K562 (cell line): ENCODE results near the gene SH3TC2. TPM values are rescaled to one million over a fixed set of nuclear protein-coding genes. Genes with fewer than 3 reads are reported as not detected.

Experiments used
- ATAC-seq: fragments of 200-7000 bp; cut with Tn5 transposase; 3 replicates; pipeline ENCODE4 v1.9.1; 2020; ENCODE audit warnings: moderate library complexity
- BruUV-seq: library from RNA; stranded (reverse); fragments of 400-500 nt; replicated peaks from 2 replicates; lab custom pipeline; 2021; lab: Mats Ljungman, UMichigan
- CTCF ChIA-PET: fragments of 300-600 bp; formaldehyde crosslinking; extraction: SDS; loops from one replicate; lab custom pipeline; 2021; ENCODE audit warnings: low intra/inter-chr PET ratio; lab: Yijun Ruan, JAX
- POLR2A ChIA-PET: fragments of 300-600, 350-650 bp; sonication (Branson Sonifier 250); formaldehyde crosslinking; extraction: SDS; loops from one replicate; lab custom pipeline; 2021; ENCODE audit warnings: antibody characterized with exemption, inconsistent platforms; lab: Yijun Ruan, JAX
- DNase-seq, 4 experiments: peaks; one replicate each; pipeline versions ENCODE4 v3.0.0 to v3.0.0-alpha.2; 2011 to 2018; ENCODE audit warnings: low spot score in 3 of 4, mixed read lengths in 3 of 4; ENCODE audit errors: extremely low read depth in 1 of 4
- FAIRE-seq: peaks from 2 replicates; lab custom pipeline; 2011; peaks lifted over from hg19 to GRCh38; lab: Jason Lieb, UNC
- H2AFZ ChIP-seq: 2 replicates; pipeline ENCODE4 v1.6.0; 2011; ENCODE audit warnings: low read depth, low read length, control low read depth, inconsistent platforms
- H3K27ac ChIP-seq: fragments of 200-600 bp; 3 replicates; pipeline ENCODE4 v1.8.0; 2011; ENCODE audit warnings: low read depth, mild to moderate bottlenecking, control low read depth, inconsistent platforms, low read length, moderate library complexity, mixed read lengths; ENCODE audit errors: extremely low read depth
- H3K27me3 ChIP-seq, 2 experiments: fragments of 300-600 bp in 1 of 2; 2 replicates in 1 of 2; 3 replicates in 1 of 2; pipeline versions ENCODE4 v1.6.0 to v1.8.0; 2011; ENCODE audit warnings: inconsistent platforms in 2 of 2, low read length in 2 of 2, mild to moderate bottlenecking in 1 of 2, mixed read lengths in 1 of 2, moderate library complexity in 1 of 2; ENCODE audit not compliant: control insufficient read depth in 2 of 2, insufficient read depth in 2 of 2
- H3K36me3 ChIP-seq: fragments of 300-600 bp; 3 replicates; pipeline ENCODE4 v1.8.0; 2011; ENCODE audit warnings: mild to moderate bottlenecking, low read length, inconsistent platforms; ENCODE audit not compliant: control insufficient read depth, insufficient read depth
- H3K4me1 ChIP-seq, 2 experiments: fragments of 200-600 bp in 1 of 2; replicated peaks in 1 of 2; 2 replicates in 1 of 2; 3 replicates in 1 of 2; pipeline versions ENCODE4 v1.5.1 to v1.8.0; 2011; ENCODE audit warnings: inconsistent platforms in 2 of 2, low read length in 2 of 2, mild to moderate bottlenecking in 1 of 2, mixed read lengths in 1 of 2, moderate library complexity in 1 of 2; ENCODE audit not compliant: control insufficient read depth in 2 of 2, insufficient read depth in 2 of 2
- H3K4me2 ChIP-seq: 2 replicates; pipeline ENCODE4 v1.6.1; 2011; ENCODE audit warnings: low read length, control low read depth, inconsistent platforms, mixed read lengths; ENCODE audit not compliant: insufficient read depth
- H3K4me3 ChIP-seq: fragments of 200-600 bp; sonication (generic), shearing (Covaris generic); 2 replicates; pipeline ENCODE4 v1.5.1; 2016; ENCODE audit warnings: control low read depth, inconsistent platforms
- H3K79me2 ChIP-seq: fragments of 200-600 bp; 3 replicates; pipeline ENCODE4 v1.8.0; 2011; ENCODE audit warnings: low read length, inconsistent platforms; ENCODE audit not compliant: control insufficient read depth, insufficient read depth
- H3K9ac ChIP-seq, 2 experiments: 2 replicates each; pipeline versions ENCODE4 v1.6.0 to v1.6.1; 2011; ENCODE audit warnings: low read depth in 2 of 2, low read length in 2 of 2, control low read depth in 1 of 2, inconsistent platforms in 1 of 2, mild to moderate bottlenecking in 1 of 2, mixed read lengths in 1 of 2; ENCODE audit not compliant: insufficient read depth in 1 of 2
- H3K9me1 ChIP-seq: one replicate; pipeline ENCODE4 v1.6.0; 2011; ENCODE audit warnings: inconsistent platforms, mild to moderate bottlenecking, low read length, moderate library complexity; ENCODE audit not compliant: control insufficient read depth, insufficient read depth
- H3K9me3 ChIP-seq: replicated peaks from 2 replicates; pipeline ENCODE4 v1.5.1; 2011; ENCODE audit warnings: low read depth, low read length, inconsistent platforms; ENCODE audit not compliant: control insufficient read depth, insufficient read depth
- H4K20me1 ChIP-seq: replicated peaks from 2 replicates; pipeline ENCODE4 v1.6.1; 2011; ENCODE audit warnings: low read length, inconsistent platforms, mixed read lengths; ENCODE audit not compliant: control insufficient read depth, insufficient read depth
- CBX8 ChIP-seq: fragments of 200-600 bp; sonication (generic); IDR thresholded peaks from 2 replicates; pipeline ENCODE4 v1.6.1; 2012; ENCODE audit warnings: borderline replicate concordance, mixed run types, low read depth, mild to moderate bottlenecking, moderate library complexity, mixed read lengths, low read length, control low read depth, inconsistent platforms; ENCODE audit not compliant: poor library complexity, severe bottlenecking; ENCODE audit errors: extremely low read depth
- CC2D1A ChIP-seq: fragments of 450-650 bp; IDR thresholded peaks from 2 replicates; pipeline ENCODE4 v1.6.1; 2017; ENCODE audit warnings: mild to moderate bottlenecking
- ETS2 ChIP-seq: IDR thresholded peaks from 2 replicates; pipeline ENCODE4 v1.6.1; 2016; ENCODE audit warnings: borderline replicate concordance, missing genetic modification characterization, mild to moderate bottlenecking, moderate library complexity, missing compliant biosample characterization; ENCODE audit not compliant: poor library complexity, severe bottlenecking
- FUS ChIP-seq: fragments of 200-400 bp; formaldehyde crosslinking; optimal IDR thresholded peaks from 2 replicates; pipeline ENCODE3; 2017; ENCODE audit warnings: low read depth, low read length
- KDM4B ChIP-seq, 2 experiments: fragments of 450-650 bp in 1 of 2; sonication (generic) in 1 of 2; IDR thresholded peaks; 2 replicates each; pipeline ENCODE4 v1.6.1; 2016 to 2017; ENCODE audit warnings: borderline replicate concordance in 2 of 2, antibody characterized with exemption in 1 of 2, low read depth in 1 of 2, mild to moderate bottlenecking in 1 of 2
- MBD1 ChIP-seq: fragments of 250-450 bp; sonication (Bioruptor Pico); IDR thresholded peaks from 2 replicates; pipeline ENCODE4 v1.8.0; 2022; ENCODE audit warnings: inconsistent platforms
- MGA ChIP-seq: fragments of 450-650 bp; IDR thresholded peaks from 2 replicates; pipeline ENCODE4 v1.6.1; 2016; ENCODE audit warnings: mild to moderate bottlenecking, moderate library complexity
- NBN ChIP-seq: fragments of 450-650 bp; IDR thresholded peaks from 2 replicates; pipeline ENCODE4 v1.6.1; 2016; ENCODE audit warnings: low read depth, mild to moderate bottlenecking
- TRIM28 ChIP-seq: fragments of 450-650 bp; IDR thresholded peaks from 2 replicates; pipeline ENCODE4 v1.6.1; 2017
- ZNF282 ChIP-seq: sonication (generic); formaldehyde crosslinking; IDR thresholded peaks from 2 replicates; pipeline ENCODE4 v1.8.1; 2023; ENCODE audit warnings: missing genetic modification reagents
- in situ Hi-C: fragments of 300-500 bp; cut with MboI; formaldehyde crosslinking; loops from 4 replicates; pipeline ENCODE4 v1.15.0; 2018; ENCODE audit warnings: inconsistent platforms, mixed read lengths
- intact Hi-C: fragments of 100-400 bp; cut with micrococcal nuclease; formaldehyde crosslinking; loops from 2 replicates; pipeline ENCODE4 v1.14.2; 2022
- polyA plus RNA-seq, 8 experiments: library from polyadenylated mRNA; depleted of rRNA in 4 of 8; stranded (reverse) in 5 of 8; unstranded in 3 of 8; fragments of >200 nt; fragmentation: Nextera tagmentation in 2 of 8; fragmentation: Illumina TruSeq in 1 of 8; extraction: Ambion mirVana in 2 of 8; extraction: Trizol in 1 of 8; gene quantifications; 2 replicates each; pipeline versions ENCODE4 v1.2.1 to v1.2.3, GENCODE V29; 2011 to 2014; ENCODE audit warnings: inconsistent platforms in 1 of 8, missing spikeins in 1 of 8
- total RNA-seq, 7 experiments: library from RNA; depleted of rRNA in 6 of 7; stranded (reverse); fragments of >200 nt in 6 of 7; fragmentation: Illumina TruSeq in 2 of 7; extraction: Trizol in 2 of 7; gene quantifications; 2 replicates each; pipeline versions ENCODE4 v1.2.1 to v1.2.3, GENCODE V29; 2011 to 2021; ENCODE audit warnings: low replicate concordance in 1 of 7

The SH3TC2 gene
- total and polyA plus RNA-seq, 9 of the 15 experiments (the other 6 are each of a cell fraction or from before 2014, with no cell fraction given) = 0.03 to 0.80 (median 0.55) TPM; not detected in 1

GRCh38 chr5:149024943-149025342, 37.9 kb downstream of the SH3TC2 start:
- DNase-seq (no peak), ATAC-seq (no peak), FAIRE-seq (no peak)
- H2AFZ ChIP-seq = no peak overlapping the region
- H3K9ac ChIP-seq = no peak overlapping the region
- H3K4me1 ChIP-seq = no peaks in the 10 kb centered on the region
- H3K9me3 ChIP-seq = no peaks in the 10 kb centered on the region
- intact Hi-C loops = no loop called here
- H3K9me1 ChIP-seq = no peaks in the 10 kb centered on the region
- no peaks in the 10 kb centered on the region for H3K36me3 ChIP-seq
- no peaks in the 10 kb centered on the region for H3K79me2 ChIP-seq
- H3K4me3 ChIP-seq = no peak overlapping the region
- in situ Hi-C loops = loop anchor here (25.0 kb wide), 2 partner anchors 588 to 838 kb away; no protein-coding TSS in a partner anchor
- peaks cover 0 to 10% of the 10 kb centered on the region in 2 experiments; a peak in 2 of 5 replicates for H3K27me3 ChIP-seq
- no TSS peak for BruUV-seq
- H3K27ac ChIP-seq = no peak overlapping the region
- ChIA-PET CTCF (no interaction called here), POLR2A (interaction anchor here (1.0 kb wide), 1 partner anchor 9 kb away, joined by 4 read pairs; no protein-coding TSS in a partner anchor)
- H4K20me1 ChIP-seq = no peaks in the 10 kb centered on the region
- H3K4me2 ChIP-seq = no peak overlapping the region
- TF ChIP-seq ETS2 (tag) (no peak), CBX8 (no peak), TRIM28 (no peak), NBN (no peak), CC2D1A (no peak), MBD1 (no peak), KDM4B (IDR thresholded peaks at IDR 0.05; ENCODE audit: borderline replicate concordance in 2 of 2, low read depth in 1 of 2) (no peak), MGA (no peak), ZNF282 (CRISPR knock-in tag) (no peak), FUS (no peak)
